Prostate gland (tissue), 2 donors: Measurements from ENCODE around the gene BCCIP.

Experiments
- POLR2A ChIP-seq: fragments of 450-650 bp; IDR thresholded peaks from one replicate; pipeline ENCODE4 v1.6.1; 2016; ENCODE audit warnings: antibody characterized with exemption, mild to moderate bottlenecking
- TF ChIP-seq, protein P1 (sequence below), 4 experiments: fragments of 200-600 bp in 2 of 4; fragments of 450-650 bp in 2 of 4; sonication (generic) in 2 of 4; IDR thresholded peaks; 1 replicate in 3 of 4; 2 replicates in 1 of 4; pipeline ENCODE4 v1.5.1; 2016 to 2019; ENCODE audit warnings: antibody characterized with exemption in 4 of 4, mild to moderate bottlenecking in 2 of 4, moderate library complexity in 2 of 4

DNA sequence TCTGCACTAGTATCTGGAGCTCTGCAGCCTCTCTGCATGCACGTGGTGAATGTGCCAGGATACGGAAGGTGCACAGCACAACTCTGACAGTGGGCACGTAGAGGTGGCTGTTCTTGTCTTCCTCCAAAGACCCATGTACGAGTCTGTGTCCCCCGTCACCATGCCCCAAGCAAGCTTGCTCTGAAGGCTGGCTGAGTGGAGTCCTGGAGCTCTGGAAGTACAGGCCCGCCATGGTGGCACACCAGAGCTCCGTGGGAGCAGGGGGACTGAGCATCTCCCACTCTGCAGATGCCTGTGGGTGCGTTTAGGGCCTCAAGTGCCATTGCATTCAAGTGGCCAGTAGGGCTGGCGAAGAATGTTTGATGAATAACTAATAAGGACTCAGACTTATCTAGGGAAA lies 17.1 kb downstream of the BCCIP start:
- TF ChIP-seq POLR2A = no peak
- TF ChIP-seq, protein P1, sequence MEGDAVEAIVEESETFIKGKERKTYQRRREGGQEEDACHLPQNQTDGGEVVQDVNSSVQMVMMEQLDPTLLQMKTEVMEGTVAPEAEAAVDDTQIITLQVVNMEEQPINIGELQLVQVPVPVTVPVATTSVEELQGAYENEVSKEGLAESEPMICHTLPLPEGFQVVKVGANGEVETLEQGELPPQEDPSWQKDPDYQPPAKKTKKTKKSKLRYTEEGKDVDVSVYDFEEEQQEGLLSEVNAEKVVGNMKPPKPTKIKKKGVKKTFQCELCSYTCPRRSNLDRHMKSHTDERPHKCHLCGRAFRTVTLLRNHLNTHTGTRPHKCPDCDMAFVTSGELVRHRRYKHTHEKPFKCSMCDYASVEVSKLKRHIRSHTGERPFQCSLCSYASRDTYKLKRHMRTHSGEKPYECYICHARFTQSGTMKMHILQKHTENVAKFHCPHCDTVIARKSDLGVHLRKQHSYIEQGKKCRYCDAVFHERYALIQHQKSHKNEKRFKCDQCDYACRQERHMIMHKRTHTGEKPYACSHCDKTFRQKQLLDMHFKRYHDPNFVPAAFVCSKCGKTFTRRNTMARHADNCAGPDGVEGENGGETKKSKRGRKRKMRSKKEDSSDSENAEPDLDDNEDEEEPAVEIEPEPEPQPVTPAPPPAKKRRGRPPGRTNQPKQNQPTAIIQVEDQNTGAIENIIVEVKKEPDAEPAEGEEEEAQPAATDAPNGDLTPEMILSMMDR (IDR thresholded peaks at IDR 0.05) = no peak
